G401.6 (cell line): ENCODE measurements around the gene OR4F17.
"Not testable (repeated sequence)": the region's sequence is repeated elsewhere in the genome, so short reads cannot be mapped to it uniquely, and the experiment has no call there.

Experiments used
- FAIRE-seq: peaks from 2 replicates; lab custom pipeline; 2012; peaks lifted over from hg19 to GRCh38; lab: Jason Lieb, UNC

OR4F17 gene

GRCh38 chr19:106804-107203 is at the start of gene OR4F17:
Gene OR4F17, plus strand, starts transcription at chr19:107104. Its CDS starts 3,575 bp downstream, at chr19:110679.
- not testable (repeated sequence) for FAIRE-seq

DNA sequence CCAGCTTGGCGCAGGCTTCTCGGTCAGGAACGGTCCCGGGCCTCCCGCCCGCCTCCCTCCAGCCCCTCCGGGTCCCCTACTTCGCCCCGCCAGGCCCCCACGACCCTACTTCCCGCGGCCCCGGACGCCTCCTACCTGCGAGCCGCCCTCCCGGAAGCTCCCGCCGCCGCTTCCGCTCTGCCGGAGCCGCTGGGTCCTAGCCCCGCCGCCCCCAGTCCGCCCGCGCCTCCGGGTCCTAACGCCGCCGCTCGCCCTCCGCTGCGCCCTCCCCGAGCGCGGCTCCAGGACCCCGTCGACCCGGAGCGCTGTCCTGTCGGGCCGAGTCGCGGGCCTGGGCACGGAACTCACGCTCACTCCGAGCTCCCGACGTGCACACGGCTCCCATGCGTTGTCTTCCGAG is 36.1 kb upstream of the OR4F17 start:
- FAIRE-seq = not testable (repeated sequence)

GRCh38 chr19:82864-83263 is 24.0 kb upstream of the OR4F17 start:
- FAIRE-seq = not testable (repeated sequence)

DNA sequence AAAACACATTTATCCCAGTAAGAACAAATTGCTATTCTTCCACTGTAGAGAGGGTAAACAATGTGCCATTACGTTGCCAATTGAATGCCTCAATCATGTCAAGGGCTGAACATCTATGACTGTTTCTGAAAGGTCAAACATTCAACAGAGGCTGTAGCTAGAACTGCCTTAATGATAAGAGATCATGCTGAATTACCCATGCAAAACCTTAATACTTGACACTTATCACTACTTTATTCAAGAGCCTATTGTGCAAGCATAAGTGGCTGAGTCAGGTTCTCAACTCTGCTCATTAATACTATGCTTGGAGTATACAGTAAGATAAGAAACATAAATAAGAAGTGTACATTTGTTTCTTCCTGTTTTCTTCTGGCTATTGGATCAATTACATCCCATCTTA is 23.3 kb upstream of the OR4F17 start:
- FAIRE-seq = not testable (repeated sequence)

- not testable (repeated sequence) for FAIRE-seq
Measured at GRCh38 chr19:90678-91077, 16.2 kb upstream of the OR4F17 start.

GRCh38 chr19:94794-95193 is 12.1 kb upstream of the OR4F17 start:
- FAIRE-seq = not testable (repeated sequence)

DNA sequence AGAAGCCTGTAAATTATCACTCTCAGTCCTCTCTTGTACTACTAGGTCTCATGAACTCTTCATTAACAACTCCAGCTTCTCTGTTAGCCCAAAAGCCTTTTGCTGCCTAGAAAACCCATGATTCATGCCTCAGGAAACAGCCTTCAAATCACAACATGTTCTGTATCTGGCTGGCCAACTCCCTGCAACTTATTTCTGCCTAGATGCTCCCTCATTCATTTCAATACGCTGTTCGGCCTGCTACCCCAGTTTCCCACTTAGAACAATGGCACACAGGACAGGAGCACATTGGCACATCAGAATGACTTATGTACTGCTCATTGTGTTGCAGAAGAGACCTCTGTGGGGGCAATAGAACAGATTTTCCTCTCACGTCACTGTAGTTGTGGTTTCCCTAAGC is 9.3 kb upstream of the OR4F17 start:
- not testable (repeated sequence) for FAIRE-seq

GRCh38 chr19:120443-121140 is 13.7 kb downstream of the OR4F17 start:
- FAIRE-seq = not testable (repeated sequence)
